Stomach smooth muscle (tissue), 2 donors: ENCODE measurements around the gene GALNT18.

ENCODE experiments used
- H3K27ac ChIP-seq: one replicate; pipeline ENCODE4 v1.7.0; 2013; ENCODE audit warnings: mild to moderate bottlenecking, low read length, inconsistent platforms
- H3K27me3 ChIP-seq, 2 donors: one replicate each; pipeline ENCODE4 v1.7.0; 2013; ENCODE audit warnings: low read length in 2 of 2; ENCODE audit not compliant: insufficient read depth in 2 of 2, control insufficient read depth in 1 of 2
- H3K36me3 ChIP-seq, 2 donors: one replicate each; pipeline ENCODE4 v1.7.0; 2013; ENCODE audit warnings: low read length in 2 of 2; ENCODE audit not compliant: control insufficient read depth in 2 of 2, insufficient read depth in 2 of 2
- H3K4me1 ChIP-seq: one replicate; pipeline ENCODE4 v1.7.0; 2013; ENCODE audit warnings: low read length; ENCODE audit not compliant: control insufficient read depth, insufficient read depth
- H3K4me3 ChIP-seq, 2 donors: one replicate each; pipeline ENCODE4 v1.7.0; 2013; ENCODE audit warnings: low read length in 2 of 2
- H3K9ac ChIP-seq, 2 donors: one replicate each; pipeline ENCODE4 v1.7.0; 2013; ENCODE audit warnings: low read length in 2 of 2, mild to moderate bottlenecking in 1 of 2
- H3K9me3 ChIP-seq, 2 donors: one replicate each; pipeline ENCODE4 v1.7.0; 2013; ENCODE audit warnings: low read length in 2 of 2; ENCODE audit not compliant: control insufficient read depth in 2 of 2
- donor health status: healthy.
- donor health status: Pancreatic carcinoma.

Gene GALNT18

GRCh38 chr11:11245453-11245852 is 376.4 kb downstream of the GALNT18 start:
- Histone ChIP-seq H3K9me3 (no peaks in the 10 kb centered on the region), H3K27ac (no peak overlapping the region), H3K36me3 (no peaks in the 10 kb centered on the region), H3K9ac (no peak overlapping the region), H3K4me1 (peaks cover 27% of the 10 kb centered on the region), H3K4me3 (no peak overlapping the region), H3K27me3 (no peaks in the 10 kb centered on the region)

- H3K9me3 ChIP-seq, result no peaks in the 10 kb centered on the region
- no peaks in the 10 kb centered on the region for H3K27me3 ChIP-seq
- H3K27ac ChIP-seq, result peak overlapping the region; percentile 73
- H3K4me1 ChIP-seq, result peaks cover 28% of the 10 kb centered on the region
- H3K4me3 ChIP-seq, result no peak overlapping the region
- H3K9ac ChIP-seq, result no peak overlapping the region
- no peaks in the 10 kb centered on the region for H3K36me3 ChIP-seq
These were observed 377.2 kb downstream of the GALNT18 start for GRCh38 chr11:11244470-11245080.

GRCh38 chr11:11243590-11244469 is 378.0 kb downstream of the GALNT18 start:
- Histone ChIP-seq H3K36me3 (no peaks in the 10 kb centered on the region), H3K27ac (peak overlapping the region; percentile 73), H3K4me3 (no peak overlapping the region), H3K9ac (peak overlapping the region in 1 of 2 donors; percentile 47), H3K9me3 (no peaks in the 10 kb centered on the region), H3K27me3 (no peaks in the 10 kb centered on the region), H3K4me1 (peaks cover 31% of the 10 kb centered on the region)

- Histone ChIP-seq H3K9me3 (no peaks in the 10 kb centered on the region), H3K4me3 (no peak overlapping the region), H3K9ac (peak overlapping the region in 1 of 2 donors; percentile 47), H3K27ac (peak overlapping the region; percentile 73), H3K36me3 (no peaks in the 10 kb centered on the region), H3K4me1 (peaks cover 31% of the 10 kb centered on the region), H3K27me3 (no peaks in the 10 kb centered on the region)
These were observed 378.6 kb downstream of the GALNT18 start for GRCh38 chr11:11243209-11243589.

- no peak overlapping the region for H3K4me3 ChIP-seq
- no peak overlapping the region for H3K9ac ChIP-seq
- no peak overlapping the region for H3K27ac ChIP-seq
- H3K36me3 ChIP-seq, result no peaks in the 10 kb centered on the region
- no peaks in the 10 kb centered on the region for H3K27me3 ChIP-seq
- peaks cover 31% of the 10 kb centered on the region for H3K4me1 ChIP-seq
- H3K9me3 ChIP-seq, result no peaks in the 10 kb centered on the region
These were observed 380.5 kb downstream of the GALNT18 start for GRCh38 chr11:11241284-11241683.

- no peaks in the 10 kb centered on the region for H3K9me3 ChIP-seq
- no peaks in the 10 kb centered on the region for H3K27me3 ChIP-seq
- H3K4me3 ChIP-seq, result no peak overlapping the region
- no peak overlapping the region for H3K27ac ChIP-seq
- H3K4me1 ChIP-seq, result peaks cover 24% of the 10 kb centered on the region
- H3K36me3 ChIP-seq, result no peaks in the 10 kb centered on the region
- no peak overlapping the region for H3K9ac ChIP-seq
These were observed 381.8 kb downstream of the GALNT18 start for GRCh38 chr11:11239959-11240358.

- Histone ChIP-seq H3K9ac (no peak overlapping the region), H3K9me3 (no peaks in the 10 kb centered on the region), H3K36me3 (no peaks in the 10 kb centered on the region), H3K27me3 (no peaks in the 10 kb centered on the region), H3K4me1 (peaks cover 4% of the 10 kb centered on the region), H3K27ac (no peak overlapping the region), H3K4me3 (no peak overlapping the region)
These were observed 384.6 kb downstream of the GALNT18 start for GRCh38 chr11:11237070-11237832.

- Histone ChIP-seq H3K4me3 (no peak overlapping the region), H3K4me1 (peaks cover 4% of the 10 kb centered on the region), H3K36me3 (no peaks in the 10 kb centered on the region), H3K27ac (no peak overlapping the region), H3K27me3 (no peaks in the 10 kb centered on the region), H3K9ac (no peak overlapping the region), H3K9me3 (no peaks in the 10 kb centered on the region)
These were observed 385.2 kb downstream of the GALNT18 start for GRCh38 chr11:11236498-11237059.

- Histone ChIP-seq H3K27me3 (no peaks in the 10 kb centered on the region), H3K9ac (no peak overlapping the region), H3K4me3 (no peak overlapping the region), H3K9me3 (no peaks in the 10 kb centered on the region), H3K36me3 (no peaks in the 10 kb centered on the region), H3K4me1 (no peaks in the 10 kb centered on the region), H3K27ac (no peak overlapping the region)
These were observed 390.0 kb downstream of the GALNT18 start for GRCh38 chr11:11231763-11232162.

GRCh38 chr11:11230802-11231562 is 390.8 kb downstream of the GALNT18 start:
- no peaks in the 10 kb centered on the region for H3K27me3 ChIP-seq
- no peak overlapping the region for H3K4me3 ChIP-seq
- no peaks in the 10 kb centered on the region for H3K4me1 ChIP-seq
- no peaks in the 10 kb centered on the region for H3K36me3 ChIP-seq
- H3K27ac ChIP-seq, result no peak overlapping the region
- no peak overlapping the region for H3K9ac ChIP-seq
- no peaks in the 10 kb centered on the region for H3K9me3 ChIP-seq
